Skeletal muscle satellite cell (primary cell): Measurements from ENCODE around the gene SLC17A1.

Source experiments
- H3K27me3 ChIP-seq: 2 replicates; pipeline ENCODE4 v1.7.0; 2013; ENCODE audit warnings: low read length; ENCODE audit not compliant: control insufficient read depth, insufficient read depth
- H3K36me3 ChIP-seq: 2 replicates; pipeline ENCODE4 v1.7.0; 2013; ENCODE audit warnings: mild to moderate bottlenecking, control low read depth, low read length; ENCODE audit not compliant: insufficient read depth
- H3K4me1 ChIP-seq: 2 replicates; pipeline ENCODE4 v1.7.0; 2013; ENCODE audit warnings: low read length; ENCODE audit not compliant: control insufficient read depth, insufficient read depth
- H3K4me2 ChIP-seq: 2 replicates; pipeline ENCODE4 v1.7.0; 2013; ENCODE audit warnings: mild to moderate bottlenecking, low read length
- H3K4me3 ChIP-seq: 2 replicates; pipeline ENCODE4 v1.7.0; 2013; ENCODE audit warnings: low read length
- H3K9ac ChIP-seq: 2 replicates; pipeline ENCODE4 v1.7.0; 2013; ENCODE audit warnings: mild to moderate bottlenecking, low read depth, low read length, moderate library complexity
- H3K9me3 ChIP-seq: replicated peaks from 2 replicates; pipeline ENCODE4 v1.7.0; 2013; ENCODE audit warnings: mild to moderate bottlenecking, control low read depth, low read length

Gene SLC17A1

DNA sequence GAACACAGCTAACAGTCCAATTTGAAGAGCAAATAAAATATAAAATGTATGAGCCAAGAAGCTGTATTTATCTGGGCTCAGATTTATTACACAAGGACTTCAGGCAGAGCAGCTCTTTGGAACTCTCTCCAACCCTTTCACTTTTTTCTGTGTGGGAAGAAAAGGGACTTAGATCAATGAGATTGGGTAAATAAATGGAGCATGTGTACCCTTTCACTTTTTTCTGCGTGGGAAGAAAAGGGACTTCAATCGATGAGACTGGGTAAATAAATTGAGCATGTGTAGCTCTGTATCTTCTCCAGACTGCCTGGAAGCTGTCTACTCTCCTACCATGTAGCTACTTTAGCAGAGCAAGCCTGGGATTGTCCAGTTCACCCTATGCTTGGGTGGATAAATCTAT, 31.5 kb upstream of the SLC17A1 start:
- H3K9ac ChIP-seq = no peak overlapping the region
- no peaks in the 10 kb centered on the region for H3K36me3 ChIP-seq

GRCh38 chr6:25862199-25862598, 30.3 kb upstream of the SLC17A1 start:
- H3K9ac ChIP-seq = no peak overlapping the region
- H3K4me3 ChIP-seq = no peak overlapping the region
- H3K36me3 ChIP-seq = no peaks in the 10 kb centered on the region
- no peak overlapping the region for H3K4me2 ChIP-seq
- H3K27me3 ChIP-seq = no peaks in the 10 kb centered on the region
- H3K9me3 ChIP-seq = no peaks in the 10 kb centered on the region
- H3K4me1 ChIP-seq = no peaks in the 10 kb centered on the region

More for the DNA sequence above, 31.5 kb upstream of the SLC17A1 start:
- H3K4me1 ChIP-seq = no peaks in the 10 kb centered on the region
- no peak overlapping the region for H3K4me3 ChIP-seq
- no peak overlapping the region for H3K4me2 ChIP-seq
- peaks cover 3% of the 10 kb centered on the region for H3K27me3 ChIP-seq
- H3K9me3 ChIP-seq = no peaks in the 10 kb centered on the region

DNA sequence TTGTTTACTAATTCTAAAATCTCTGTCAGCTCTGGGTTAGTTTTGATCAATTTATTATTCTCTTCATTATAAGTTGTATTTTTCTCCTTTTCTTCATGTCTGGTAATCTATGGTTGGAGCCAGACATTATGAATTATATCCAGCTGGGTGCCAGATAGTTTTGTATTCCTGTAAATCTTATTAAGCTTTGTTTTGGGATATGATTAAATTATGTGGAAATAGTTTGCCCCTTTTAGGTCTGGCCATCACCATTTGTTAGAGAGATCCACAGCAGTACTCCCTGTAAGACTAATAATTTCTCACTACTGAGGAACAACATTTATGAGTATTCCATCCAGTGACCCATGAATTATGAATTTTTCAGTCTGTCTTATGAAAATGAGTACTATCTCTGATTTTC, 20.9 kb upstream of the SLC17A1 start:
- H3K36me3 ChIP-seq = no peaks in the 10 kb centered on the region
- no peak overlapping the region for H3K4me3 ChIP-seq
- H3K4me1 ChIP-seq = no peaks in the 10 kb centered on the region
- peaks cover 15% of the 10 kb centered on the region for H3K27me3 ChIP-seq
- H3K9ac ChIP-seq = no peak overlapping the region
- H3K9me3 ChIP-seq = no peaks in the 10 kb centered on the region
- H3K4me2 ChIP-seq = no peak overlapping the region

GRCh38 chr6:25851961-25852360, 20.1 kb upstream of the SLC17A1 start:
- no peak overlapping the region for H3K4me2 ChIP-seq
- no peaks in the 10 kb centered on the region for H3K4me1 ChIP-seq
- no peaks in the 10 kb centered on the region for H3K9me3 ChIP-seq
- peaks cover 15% of the 10 kb centered on the region for H3K27me3 ChIP-seq
- no peak overlapping the region for H3K4me3 ChIP-seq
- no peak overlapping the region for H3K9ac ChIP-seq
- no peaks in the 10 kb centered on the region for H3K36me3 ChIP-seq

GRCh38 chr6:25844518-25844917, 12.7 kb upstream of the SLC17A1 start:
- H3K9ac ChIP-seq = no peak overlapping the region
- H3K27me3 ChIP-seq = peaks cover 7% of the 10 kb centered on the region
- H3K4me3 ChIP-seq = no peak overlapping the region
- no peaks in the 10 kb centered on the region for H3K9me3 ChIP-seq
- no peaks in the 10 kb centered on the region for H3K4me1 ChIP-seq
- H3K4me2 ChIP-seq = no peak overlapping the region
- no peaks in the 10 kb centered on the region for H3K36me3 ChIP-seq

- Histone ChIP-seq H3K36me3 (no peaks in the 10 kb centered on the region), H3K4me1 (no peaks in the 10 kb centered on the region), H3K4me3 (no peak overlapping the region), H3K9ac (no peak overlapping the region), H3K4me2 (no peak overlapping the region), H3K27me3 (peaks cover 4% of the 10 kb centered on the region), H3K9me3 (no peaks in the 10 kb centered on the region)
These were observed 10.7 kb upstream of the SLC17A1 start for GRCh38 chr6:25842526-25842925.

- no peaks in the 10 kb centered on the region for H3K9me3 ChIP-seq
- H3K27me3 ChIP-seq = peaks cover 4% of the 10 kb centered on the region
- H3K4me2 ChIP-seq = no peak overlapping the region
- no peak overlapping the region for H3K4me3 ChIP-seq
- no peak overlapping the region for H3K9ac ChIP-seq
- H3K4me1 ChIP-seq = no peaks in the 10 kb centered on the region
- no peaks in the 10 kb centered on the region for H3K36me3 ChIP-seq
These were observed 3.8 kb upstream of the SLC17A1 start for GRCh38 chr6:25835442-25836283.

GRCh38 chr6:25834950-25835349, 3.1 kb upstream of the SLC17A1 start:
- H3K4me2 ChIP-seq = no peak overlapping the region
- no peaks in the 10 kb centered on the region for H3K36me3 ChIP-seq
- no peaks in the 10 kb centered on the region for H3K9me3 ChIP-seq
- no peak overlapping the region for H3K4me3 ChIP-seq
- H3K4me1 ChIP-seq = no peaks in the 10 kb centered on the region
- H3K27me3 ChIP-seq = peaks cover 4% of the 10 kb centered on the region
- no peak overlapping the region for H3K9ac ChIP-seq

GRCh38 chr6:25833136-25833535, 1.3 kb upstream of the SLC17A1 start:
- Histone ChIP-seq H3K36me3 (no peaks in the 10 kb centered on the region), H3K9me3 (no peaks in the 10 kb centered on the region), H3K9ac (no peak overlapping the region), H3K4me3 (no peak overlapping the region), H3K4me1 (no peaks in the 10 kb centered on the region), H3K27me3 (peaks cover 4% of the 10 kb centered on the region), H3K4me2 (no peak overlapping the region)

GRCh38 chr6:25832670-25833069, 818 bp upstream of the SLC17A1 start:
- no peak overlapping the region for H3K9ac ChIP-seq
- no peaks in the 10 kb centered on the region for H3K4me1 ChIP-seq
- no peak overlapping the region for H3K4me2 ChIP-seq
- no peaks in the 10 kb centered on the region for H3K9me3 ChIP-seq
- H3K36me3 ChIP-seq = no peaks in the 10 kb centered on the region
- peaks cover 4% of the 10 kb centered on the region for H3K27me3 ChIP-seq
- no peak overlapping the region for H3K4me3 ChIP-seq

DNA sequence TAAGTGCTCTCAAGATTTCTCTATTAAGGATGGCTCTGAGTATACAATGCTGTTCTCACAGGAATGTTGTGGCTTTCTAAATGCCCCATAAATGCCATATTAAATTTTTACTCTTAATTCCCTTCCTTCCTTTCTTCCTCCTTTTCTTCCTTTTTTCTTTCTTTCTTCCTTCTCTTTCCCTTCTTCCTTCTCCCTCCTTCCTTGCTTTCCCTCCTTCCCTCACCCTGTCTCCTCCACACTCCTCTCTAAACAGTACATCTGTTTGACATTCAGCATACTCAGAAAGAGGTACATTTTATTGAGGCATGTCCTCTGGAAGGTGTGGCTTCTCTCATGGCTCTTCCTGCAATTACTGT, 433 bp upstream of the SLC17A1 start:
- no peaks in the 10 kb centered on the region for H3K4me1 ChIP-seq
- peaks cover 4% of the 10 kb centered on the region for H3K27me3 ChIP-seq
- H3K4me2 ChIP-seq = no peak overlapping the region
- H3K9me3 ChIP-seq = no peaks in the 10 kb centered on the region
- H3K36me3 ChIP-seq = no peaks in the 10 kb centered on the region
- no peak overlapping the region for H3K9ac ChIP-seq
- H3K4me3 ChIP-seq = no peak overlapping the region

- H3K4me1 ChIP-seq = no peaks in the 10 kb centered on the region
- H3K4me2 ChIP-seq = no peak overlapping the region
- no peak overlapping the region for H3K9ac ChIP-seq
- no peaks in the 10 kb centered on the region for H3K9me3 ChIP-seq
- H3K36me3 ChIP-seq = no peaks in the 10 kb centered on the region
- no peaks in the 10 kb centered on the region for H3K27me3 ChIP-seq
- no peak overlapping the region for H3K4me3 ChIP-seq
These were observed 1.4 kb downstream of the SLC17A1 start for GRCh38 chr6:25830458-25830857.
